DMS 273 (cell line): ENCODE data around the gene CCDC85A.
A peak's percentile ranks its signal among the peaks of the same experiment; 100 is the strongest.
"Not testable (repeated sequence)": the region's sequence is repeated elsewhere in the genome, so short reads cannot be mapped to it uniquely, and the experiment has no call there.

ENCODE experiments used
- DNase-seq: peaks from one replicate; lab custom pipeline; 2025; ENCODE audit not compliant: unreplicated experiment; lab: John Stamatoyannopoulos, UW

CCDC85A gene

DNA sequence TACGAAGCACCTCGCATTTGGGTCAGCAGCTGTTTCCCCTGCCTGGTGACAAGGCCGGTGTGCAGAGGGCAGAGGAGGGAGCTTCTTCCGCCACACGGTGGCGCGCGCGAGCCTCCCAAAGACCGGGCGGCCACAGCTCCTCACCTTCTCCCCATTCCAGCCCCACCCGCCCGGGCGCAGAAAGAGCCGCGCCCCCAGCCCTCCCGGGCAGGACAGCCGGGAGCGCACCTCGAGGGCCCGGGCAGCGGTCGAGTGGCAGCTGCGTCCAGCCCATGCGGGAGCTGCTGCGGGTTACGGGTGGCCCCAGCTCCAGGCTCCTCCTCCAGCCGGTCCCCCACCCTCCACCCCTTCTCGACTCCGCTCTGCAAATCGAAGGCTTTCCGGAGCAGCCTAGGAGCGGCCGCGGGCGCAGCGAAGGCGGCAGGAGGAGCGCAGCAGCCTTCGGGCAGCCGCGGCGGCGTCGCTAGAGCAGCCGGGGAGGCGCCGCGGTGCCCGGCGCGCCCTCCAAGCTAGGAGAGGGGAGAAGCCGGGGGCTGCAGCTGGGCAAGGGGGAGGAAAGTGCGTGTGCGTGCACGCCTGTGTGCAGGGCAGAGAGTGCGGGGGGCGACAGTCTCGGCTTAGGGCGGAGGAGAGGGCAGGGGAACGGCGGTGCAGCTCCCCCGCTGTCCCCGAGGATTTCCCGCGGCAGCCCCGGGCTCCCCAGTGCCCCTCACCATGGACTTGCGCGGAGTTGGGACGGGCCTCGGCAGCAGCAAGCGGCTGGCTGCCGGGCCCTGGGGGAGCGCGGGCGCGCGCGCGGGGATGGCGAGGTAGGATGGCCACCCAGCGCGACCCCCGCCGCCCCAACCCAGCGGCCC is at the start of gene CCDC85A:
CCDC85A (plus strand) TSS at position 348 of the 857 bp plus-strand sequence. CDS start 635 bp downstream, outside the sequence.
- peak; percentile 94 for DNase-seq

DNA sequence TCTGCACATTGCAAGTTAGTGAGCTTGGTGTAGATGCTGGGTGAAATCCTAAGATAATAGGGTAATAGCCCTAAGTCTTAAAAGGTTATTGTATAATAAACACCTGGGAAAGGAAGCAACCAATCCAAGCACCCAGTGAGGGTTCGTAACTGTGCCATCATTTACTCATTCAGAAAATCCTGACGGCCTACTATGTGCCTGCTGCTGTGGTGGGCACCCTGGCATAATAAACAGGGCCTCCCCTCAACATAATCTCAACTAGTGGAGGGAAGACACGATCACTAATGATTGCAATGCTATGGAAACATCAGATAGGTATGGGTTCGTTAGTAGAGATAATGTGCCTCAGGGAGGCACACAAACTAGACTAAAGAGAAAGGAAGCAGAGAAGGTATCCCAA is 48.9 kb upstream of the CCDC85A start:
- DNase-seq = no peak

DNA sequence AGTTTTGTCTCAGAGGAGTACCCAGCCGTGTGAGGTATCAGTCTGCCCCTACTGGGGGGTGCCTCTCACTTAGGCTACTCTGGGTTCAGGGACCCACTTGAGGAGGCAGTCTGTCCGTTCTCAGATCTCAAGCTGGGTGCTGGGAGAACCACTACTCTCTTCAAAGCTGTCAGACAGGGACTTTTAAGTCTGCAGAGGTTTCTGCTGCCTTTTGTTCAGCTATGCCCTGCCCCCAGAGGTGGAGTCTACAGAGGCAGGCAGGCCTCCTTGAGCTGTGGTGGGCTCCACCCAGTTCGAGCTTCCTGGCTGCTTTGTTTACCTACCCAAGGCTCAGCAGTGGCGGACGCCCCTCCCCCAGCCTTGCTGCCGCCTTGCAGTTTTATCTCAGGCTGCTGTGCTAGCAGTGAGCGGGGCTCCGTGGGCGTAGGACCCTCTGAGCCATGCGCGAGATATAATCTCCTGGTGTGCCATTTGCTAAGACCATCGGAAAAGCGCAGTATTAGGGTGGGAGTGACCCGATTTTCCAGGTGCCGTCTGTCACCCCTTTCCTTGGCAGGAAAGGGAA is 41.2 kb upstream of the CCDC85A start:
- DNase-seq = not testable (repeated sequence)

DNA sequence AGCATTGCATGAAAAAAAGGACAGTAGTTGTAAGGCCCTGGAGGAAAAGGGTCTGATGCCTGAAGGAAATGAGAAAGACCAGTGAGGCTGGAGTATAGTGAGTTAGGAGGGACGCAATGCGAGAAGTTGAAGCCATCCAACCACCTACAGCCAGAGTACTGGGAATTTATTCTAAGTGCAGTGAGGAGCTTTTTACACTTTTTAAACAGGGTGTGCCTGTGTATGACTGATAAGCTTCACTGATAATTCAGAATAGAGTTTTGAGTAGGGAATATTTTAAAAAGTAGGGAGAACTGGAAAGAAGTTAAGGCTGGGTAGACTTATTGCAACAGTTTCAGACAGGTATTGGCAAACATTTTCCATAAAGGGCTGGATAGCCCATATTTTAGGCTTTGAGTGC is 35.9 kb upstream of the CCDC85A start:
- no peak for DNase-seq

DNA sequence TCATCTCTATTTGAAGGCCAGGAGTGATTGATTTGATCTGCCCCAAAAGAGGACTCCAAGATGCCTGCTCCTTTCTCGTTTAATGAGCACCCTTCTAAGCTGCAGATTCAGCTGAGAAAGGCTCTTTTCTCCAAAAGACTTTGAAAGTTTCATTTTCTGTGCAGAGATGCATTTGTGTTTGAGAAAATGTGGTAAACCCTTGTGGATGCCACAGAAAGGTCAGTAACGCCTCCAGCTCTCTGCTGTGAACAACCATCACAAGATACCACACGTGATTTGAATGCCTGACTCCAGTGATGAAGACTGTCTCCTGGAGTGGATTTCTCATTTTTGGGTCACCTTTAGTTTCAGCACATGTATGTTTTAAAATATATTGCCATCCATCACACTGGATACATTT is 35.0 kb upstream of the CCDC85A start:
- no peak for DNase-seq

GRCh38 chr2:56151841-56152240 is 31.9 kb upstream of the CCDC85A start:
- DNase-seq = no peak

DNA sequence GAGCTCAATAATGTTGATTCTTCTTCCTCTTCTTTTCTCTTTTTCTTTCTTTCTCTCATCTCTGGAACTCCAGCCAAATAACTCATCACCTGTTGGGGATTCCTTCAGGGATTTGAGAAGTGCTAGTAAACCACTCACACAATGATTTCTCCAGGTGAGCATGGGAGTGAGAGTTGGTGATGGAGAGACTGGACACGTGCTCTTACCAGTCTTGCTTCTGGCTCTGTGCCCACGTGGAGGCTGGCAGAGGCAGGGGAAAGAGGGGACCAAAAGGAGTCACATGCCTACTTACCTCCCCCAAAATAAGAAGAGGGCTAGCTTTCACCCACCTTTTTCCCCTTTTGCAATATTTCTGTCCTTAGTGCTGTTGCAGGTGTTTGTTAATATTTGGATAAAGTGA is 28.6 kb upstream of the CCDC85A start:
- no peak for DNase-seq

DNA sequence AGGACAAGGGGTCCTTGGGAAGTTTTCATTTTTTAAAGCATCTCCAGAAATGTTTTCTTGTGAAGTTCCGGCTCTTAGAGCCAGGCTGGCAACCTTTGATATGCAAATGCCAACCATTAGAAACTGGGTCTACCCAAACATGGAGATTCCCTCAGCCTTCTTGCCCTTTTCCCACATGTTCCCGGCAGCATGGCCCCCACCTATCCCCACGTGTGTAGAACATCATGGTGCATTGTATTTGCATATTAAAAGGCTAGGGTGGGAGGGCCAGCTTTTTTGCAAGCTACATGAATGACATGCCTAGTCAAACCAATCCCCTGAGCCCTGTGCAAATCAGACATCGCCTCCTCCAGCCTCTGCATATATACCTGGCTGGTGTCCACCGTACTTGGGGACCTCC is 23.9 kb upstream of the CCDC85A start:
- DNase-seq = not testable (repeated sequence)

GRCh38 chr2:56167616-56168562 is 15.9 kb upstream of the CCDC85A start:
- no peak for DNase-seq

GRCh38 chr2:56169521-56169920 is 14.3 kb upstream of the CCDC85A start:
- no peak for DNase-seq

GRCh38 chr2:56170504-56170903 is 13.3 kb upstream of the CCDC85A start:
- DNase-seq = no peak

DNA sequence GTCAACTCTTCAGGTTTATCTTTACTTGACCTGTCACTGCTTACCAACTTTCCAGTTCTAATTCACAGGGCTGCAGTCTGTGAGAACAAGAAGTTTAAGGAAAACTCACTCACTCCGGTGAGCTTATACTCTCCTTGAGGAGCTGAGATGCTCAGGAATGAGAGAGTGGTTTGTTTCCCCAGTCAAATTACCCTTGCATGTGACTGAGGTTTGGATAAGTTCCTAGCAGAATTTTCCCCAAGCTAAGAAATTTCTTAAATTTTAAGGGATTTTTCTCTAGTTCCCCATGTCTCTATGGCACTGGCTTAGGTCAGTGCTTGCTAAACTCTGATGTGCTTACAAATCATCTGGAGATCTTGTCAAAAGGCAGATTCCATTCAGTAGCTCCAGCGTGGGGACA is 12.8 kb upstream of the CCDC85A start:
- no peak for DNase-seq

DNA sequence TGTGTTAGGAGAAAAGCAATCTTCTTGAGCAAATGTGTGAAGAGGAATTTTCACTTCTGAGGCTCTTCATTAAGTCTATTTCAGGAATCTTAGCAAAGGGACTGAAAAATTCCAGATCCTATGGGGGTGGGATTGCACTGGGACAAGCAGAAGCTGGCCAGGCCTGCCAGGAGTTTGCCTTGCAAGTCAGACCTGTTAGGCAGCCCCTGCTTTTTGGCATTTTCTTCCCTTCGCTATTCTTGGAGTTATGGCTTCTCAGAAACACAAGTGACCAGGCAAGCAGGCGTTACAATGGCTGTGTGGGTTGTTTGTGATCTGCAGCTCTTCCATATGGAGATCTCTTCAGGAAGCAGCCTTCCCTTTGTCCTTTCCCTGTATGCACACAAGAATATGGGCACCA is 8.0 kb upstream of the CCDC85A start:
- DNase-seq = no peak

DNA sequence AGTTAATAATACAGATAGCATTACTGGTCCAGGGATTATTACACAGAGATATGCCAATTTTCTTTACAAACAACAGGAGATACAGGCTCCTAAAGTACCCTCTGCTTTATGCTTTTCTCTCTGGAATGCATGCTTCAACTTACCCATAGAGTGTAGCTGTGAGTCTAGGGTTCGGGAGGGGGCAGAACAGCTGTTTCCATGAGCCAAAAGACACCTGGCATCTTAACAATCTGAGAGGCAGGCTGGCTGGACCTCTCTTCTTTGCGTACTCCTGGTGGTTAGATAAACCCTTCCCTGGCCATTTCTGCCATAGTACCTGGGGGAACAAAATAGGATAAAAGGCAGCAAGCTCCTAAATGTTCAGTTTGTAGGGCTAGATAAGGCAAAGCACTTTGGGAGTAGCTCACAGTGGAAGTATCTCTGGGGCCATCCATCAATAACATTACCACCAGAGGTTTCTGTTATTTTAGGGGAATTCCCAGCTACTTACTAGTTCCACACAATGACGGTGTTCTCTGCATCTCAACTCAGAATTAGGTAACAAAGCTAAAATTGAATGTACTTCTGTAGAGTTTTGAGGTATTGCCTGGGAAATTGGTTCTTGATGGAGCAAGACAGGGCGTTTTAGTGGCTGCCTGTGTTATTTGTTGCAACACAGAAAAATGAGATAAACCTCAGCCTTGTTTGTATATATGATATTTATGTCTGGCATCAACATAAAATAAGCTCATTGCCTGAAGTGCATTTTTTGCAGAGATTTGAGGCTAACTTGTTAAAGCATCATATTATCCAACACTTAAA is 6.2 kb upstream of the CCDC85A start:
- no peak for DNase-seq

DNA sequence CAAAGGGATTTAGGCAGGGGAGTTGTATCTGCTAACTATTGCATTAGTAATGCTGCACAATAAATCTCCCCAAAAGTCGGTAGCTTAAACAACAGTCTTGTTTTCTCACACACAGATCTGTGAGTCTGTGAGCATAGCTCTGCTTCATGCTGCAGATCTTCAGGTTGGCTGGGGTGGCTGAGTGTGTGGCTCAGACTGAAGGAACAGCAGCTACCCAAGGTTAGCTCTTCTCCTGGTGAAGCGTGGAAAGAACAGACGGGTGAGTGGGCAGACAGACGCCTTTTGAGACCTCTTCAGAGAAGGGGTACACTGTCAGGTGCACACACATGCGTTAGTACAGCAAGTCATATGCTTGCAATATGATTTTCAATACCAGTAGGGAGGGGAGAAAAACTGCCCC is 3.9 kb upstream of the CCDC85A start:
- no peak for DNase-seq

DNA sequence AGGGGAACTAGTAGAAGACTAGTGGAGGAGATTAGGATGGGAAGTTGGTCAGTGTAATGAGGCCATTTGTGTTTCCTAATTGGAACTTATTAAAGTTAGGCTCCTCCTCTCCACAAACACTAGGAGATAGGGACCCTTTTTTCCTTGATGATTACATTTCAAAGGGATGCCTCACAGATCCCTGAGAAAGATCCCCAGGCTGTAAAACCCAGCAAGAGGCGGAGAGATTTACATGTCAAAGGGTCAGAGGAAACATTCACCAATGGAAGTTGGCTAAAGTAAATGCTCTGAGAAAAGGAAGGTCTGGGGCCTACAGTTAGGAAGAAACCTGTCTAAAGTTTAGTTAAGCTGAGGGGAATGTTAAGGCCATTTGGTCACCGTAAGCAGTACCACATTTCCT is 1.4 kb upstream of the CCDC85A start:
- no peak for DNase-seq

GRCh38 chr2:56184500-56185011 is 766 bp downstream of the CCDC85A start:
- DNase-seq = peak; percentile 67

- peak; percentile 71 for DNase-seq
These were observed 1.4 kb downstream of the CCDC85A start for GRCh38 chr2:56185101-56185581.

- DNase-seq = peak; percentile 69
These were observed 1.8 kb downstream of the CCDC85A start for GRCh38 chr2:56185582-56186046.

- peak; percentile 81 for DNase-seq
These were observed 7.8 kb downstream of the CCDC85A start for GRCh38 chr2:56191617-56192016.
